SK-N-SH treated with all-trans-retinoic acid at 6 μM for 48 hours (cell line): Measurements from ENCODE around the gene SNX5.

Source experiments
- ATAC-seq: fragments of 200-7000 bp; cut with Tn5 transposase; 3 replicates; pipeline ENCODE4 v1.9.1; 2020; ENCODE audit warnings: mild to moderate bottlenecking, moderate library complexity
- ARNTL ChIP-seq: fragments of 450-650 bp; formaldehyde crosslinking; IDR thresholded peaks from 2 replicates; pipeline ENCODE4 v1.5.0; 2020; ENCODE audit warnings: low read depth, mild to moderate bottlenecking, moderate library complexity, borderline replicate concordance
- BACH2 ChIP-seq: fragments of 250-450 bp; sonication (Bioruptor Pico); IDR thresholded peaks from 2 replicates; pipeline ENCODE4 v1.9.0; 2021; ENCODE audit warnings: mild to moderate bottlenecking, borderline replicate concordance
- CREB5 ChIP-seq: fragments of 250-450 bp; sonication (Bioruptor Pico); IDR thresholded peaks from 2 replicates; pipeline ENCODE4 v1.5.1; 2020; ENCODE audit warnings: low read depth, mild to moderate bottlenecking, moderate library complexity
- CSDC2 ChIP-seq: fragments of 250-450 bp; sonication (Bioruptor Pico); IDR thresholded peaks from 2 replicates; pipeline ENCODE4 v1.5.0; 2020; ENCODE audit warnings: mild to moderate bottlenecking, moderate library complexity
- CSRNP3 ChIP-seq: fragments of 250-450 bp; sonication (Bioruptor Pico); IDR thresholded peaks from 2 replicates; pipeline ENCODE4 v1.5.1; 2021; ENCODE audit warnings: mild to moderate bottlenecking, moderate library complexity
- ESRRG ChIP-seq: fragments of 250-450 bp; sonication (Bioruptor Pico); IDR thresholded peaks from 2 replicates; pipeline ENCODE4 v1.6.1; 2021; ENCODE audit warnings: mild to moderate bottlenecking
- GLIS3 ChIP-seq: fragments of 250-450 bp; sonication (Bioruptor Pico); IDR thresholded peaks from 2 replicates; pipeline ENCODE4 v1.5.0; 2020; ENCODE audit warnings: mild to moderate bottlenecking, moderate library complexity
- ISL1 ChIP-seq: fragments of 250-450 bp; sonication (Bioruptor Pico); IDR thresholded peaks from 2 replicates; pipeline ENCODE4 v2.1.2; 2022; ENCODE audit warnings: mild to moderate bottlenecking, moderate library complexity
- OSR1 ChIP-seq: fragments of 250-450 bp; sonication (Bioruptor Pico); IDR thresholded peaks from 2 replicates; pipeline ENCODE4 v1.8.0; 2022; ENCODE audit warnings: moderate library complexity, mild to moderate bottlenecking, inconsistent platforms
- PATZ1 ChIP-seq: fragments of 250-450 bp; sonication (Bioruptor Pico); IDR thresholded peaks from 2 replicates; pipeline ENCODE4 v1.8.0; 2020; ENCODE audit warnings: mild to moderate bottlenecking, moderate library complexity, borderline replicate concordance
- POU6F1 ChIP-seq: fragments of 250-450 bp; sonication (Bioruptor Pico); IDR thresholded peaks from 2 replicates; pipeline ENCODE4 v1.8.0; 2021; ENCODE audit warnings: low read depth, mild to moderate bottlenecking, moderate library complexity, borderline replicate concordance
- PPARA ChIP-seq: fragments of 250-450 bp; sonication (Bioruptor Pico); IDR thresholded peaks from 2 replicates; pipeline ENCODE4 v1.5.0; 2020; ENCODE audit warnings: mild to moderate bottlenecking, borderline replicate concordance
- RARB ChIP-seq: fragments of 250-450 bp; sonication (Bioruptor Pico); IDR thresholded peaks from 2 replicates; pipeline ENCODE4 v1.8.0; 2021; ENCODE audit warnings: mild to moderate bottlenecking, moderate library complexity
- SNAI2 ChIP-seq: fragments of 250-450 bp; sonication (Bioruptor Pico); IDR thresholded peaks from 2 replicates; pipeline ENCODE4 v1.5.0; 2020; ENCODE audit warnings: mild to moderate bottlenecking, moderate library complexity
- TCF4 ChIP-seq: fragments of 250-450 bp; sonication (Bioruptor Pico); IDR thresholded peaks from 2 replicates; pipeline ENCODE4 v1.8.0; 2021; ENCODE audit warnings: mild to moderate bottlenecking, moderate library complexity, borderline replicate concordance
- TOX ChIP-seq: fragments of 250-450 bp; sonication (Bioruptor Pico); IDR thresholded peaks from 2 replicates; pipeline ENCODE4 v1.8.0; 2021; ENCODE audit warnings: mild to moderate bottlenecking, moderate library complexity, borderline replicate concordance
- TSHZ2 ChIP-seq: fragments of 250-450 bp; sonication (Bioruptor Pico); IDR thresholded peaks from 2 replicates; pipeline ENCODE4 v1.5.0; 2020; ENCODE audit warnings: mild to moderate bottlenecking, moderate library complexity
- ZC3H10 ChIP-seq: fragments of 250-450 bp; sonication (Bioruptor Pico); IDR thresholded peaks from 2 replicates; pipeline ENCODE4 v1.5.1; 2021; ENCODE audit warnings: mild to moderate bottlenecking, moderate library complexity
- ZFP3 ChIP-seq: fragments of 250-450 bp; sonication (Bioruptor Pico); IDR thresholded peaks from 2 replicates; pipeline ENCODE4 v1.5.0; 2020; ENCODE audit warnings: mild to moderate bottlenecking, moderate library complexity
- ZFP30 ChIP-seq: fragments of 450-650 bp; formaldehyde crosslinking; IDR thresholded peaks from 2 replicates; pipeline ENCODE4 v1.5.0; 2022; ENCODE audit warnings: mild to moderate bottlenecking, moderate library complexity
- ZNF565 ChIP-seq: fragments of 450-650 bp; formaldehyde crosslinking; conservative IDR thresholded peaks from 2 replicates; pipeline ENCODE4 v1.5.0; 2020; ENCODE audit warnings: low read depth, mild to moderate bottlenecking, moderate library complexity
- ZNF70 ChIP-seq: fragments of 450-650 bp; formaldehyde crosslinking; IDR thresholded peaks from 2 replicates; pipeline ENCODE4 v1.5.0; 2020; ENCODE audit warnings: mild to moderate bottlenecking, moderate library complexity
- ZNF8 ChIP-seq: fragments of 450-650 bp; formaldehyde crosslinking; IDR thresholded peaks from 2 replicates; pipeline ENCODE4 v1.5.0; 2020; ENCODE audit warnings: mild to moderate bottlenecking, moderate library complexity

SNX5 gene

GRCh38 chr20:17904027-17904426, 64.6 kb downstream of the SNX5 start:
- no peak for ATAC-seq
- TF ChIP-seq CSDC2 (CRISPR knock-in tag) (no peak), CREB5 (CRISPR knock-in tag) (no peak), GLIS3 (CRISPR knock-in tag) (no peak), ZFP3 (CRISPR knock-in tag) (no peak), SNAI2 (CRISPR knock-in tag) (no peak), ARNTL (CRISPR knock-in tag) (no peak), PPARA (CRISPR knock-in tag) (no peak), ESRRG (CRISPR knock-in tag) (no peak), TSHZ2 (CRISPR knock-in tag) (no peak), BACH2 (CRISPR knock-in tag) (no peak), ZFP30 (no peak), POU6F1 (CRISPR knock-in tag) (no peak), TCF4 (CRISPR knock-in tag) (no peak), PATZ1 (CRISPR knock-in tag) (no peak), TOX (CRISPR knock-in tag) (no peak), RARB (CRISPR knock-in tag) (no peak), ZC3H10 (CRISPR knock-in tag) (no peak)

GRCh38 chr20:17902531-17903083, 66.0 kb downstream of the SNX5 start:
- no peak for ATAC-seq
- TF ChIP-seq PPARA (CRISPR knock-in tag) (no peak), CSDC2 (CRISPR knock-in tag) (no peak), TSHZ2 (CRISPR knock-in tag) (no peak), CSRNP3 (CRISPR knock-in tag) (no peak), ARNTL (CRISPR knock-in tag) (no peak), ISL1 (CRISPR knock-in tag) (no peak), OSR1 (CRISPR knock-in tag) (no peak), ESRRG (CRISPR knock-in tag) (no peak), TOX (CRISPR knock-in tag) (no peak), GLIS3 (CRISPR knock-in tag) (no peak), RARB (CRISPR knock-in tag) (no peak), ZC3H10 (CRISPR knock-in tag) (no peak), BACH2 (CRISPR knock-in tag) (no peak), ZFP30 (no peak), ZNF70 (CRISPR knock-in tag) (no peak), ZNF565 (CRISPR knock-in tag) (no peak), ZNF8 (CRISPR knock-in tag) (no peak), PATZ1 (CRISPR knock-in tag) (no peak)
- TF ChIP-seq, all 23 proteins: peak for 0
